Limb (tissue), 2 donors: ENCODE results near the gene AMPD1.
A peak's percentile ranks its signal among the peaks of the same experiment; 100 is the strongest.

ENCODE experiments used
- DNase-seq, 2 donors: peaks; one replicate each; pipeline ENCODE4 v3.0.0-alpha.2; 2016; ENCODE audit errors: extremely low spot score in 2 of 2

The AMPD1 gene

DNA sequence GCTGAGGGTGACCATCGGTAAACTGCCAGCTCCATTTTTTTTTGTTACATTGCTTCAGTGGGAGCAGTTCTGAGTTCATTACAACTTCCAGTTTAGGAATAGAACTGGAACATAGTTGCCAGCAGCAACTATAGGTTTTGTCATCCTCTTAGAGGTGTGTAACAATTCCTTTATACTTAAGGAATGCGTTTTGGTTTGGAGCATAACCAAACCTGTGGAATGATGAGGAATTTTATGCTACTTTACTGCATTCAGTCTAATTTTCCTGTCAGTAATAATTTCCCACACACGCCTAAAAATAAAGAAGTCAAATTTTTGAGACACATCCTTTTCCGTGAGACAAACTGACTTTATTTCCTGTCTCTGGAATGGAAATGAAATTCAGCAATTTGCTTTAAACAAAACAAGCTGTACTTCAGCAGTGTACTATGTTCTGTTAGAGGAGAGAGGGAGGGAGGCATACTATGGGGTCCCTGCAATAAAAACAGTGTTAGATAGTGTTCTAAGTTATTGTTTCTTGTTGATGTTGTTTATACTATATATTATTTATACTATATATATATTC is 4.8 kb upstream of the AMPD1 start:
- no peak for DNase-seq

DNA sequence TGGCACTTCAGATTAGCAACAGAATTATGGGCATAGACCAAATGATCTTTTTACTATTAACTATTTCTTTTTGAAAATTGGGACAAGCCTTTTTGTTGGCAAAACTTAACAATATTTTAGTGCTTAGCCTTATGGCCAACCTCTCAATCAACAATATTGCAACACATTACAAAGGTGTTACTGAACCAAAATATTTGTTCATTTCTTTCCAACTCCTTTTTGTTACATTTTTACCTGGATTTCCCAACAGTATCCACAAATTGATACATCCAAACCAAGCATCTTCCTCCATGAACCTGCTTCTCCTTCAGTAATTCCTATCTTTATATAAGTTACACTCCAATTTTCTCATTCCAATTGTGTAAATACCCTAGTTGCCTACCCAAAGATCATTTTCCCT is 1.5 kb upstream of the AMPD1 start:
- no peak for DNase-seq

- no peak for DNase-seq
Observed at GRCh38 chr1:114694540-114695310, 621 bp downstream of the AMPD1 start.

DNA sequence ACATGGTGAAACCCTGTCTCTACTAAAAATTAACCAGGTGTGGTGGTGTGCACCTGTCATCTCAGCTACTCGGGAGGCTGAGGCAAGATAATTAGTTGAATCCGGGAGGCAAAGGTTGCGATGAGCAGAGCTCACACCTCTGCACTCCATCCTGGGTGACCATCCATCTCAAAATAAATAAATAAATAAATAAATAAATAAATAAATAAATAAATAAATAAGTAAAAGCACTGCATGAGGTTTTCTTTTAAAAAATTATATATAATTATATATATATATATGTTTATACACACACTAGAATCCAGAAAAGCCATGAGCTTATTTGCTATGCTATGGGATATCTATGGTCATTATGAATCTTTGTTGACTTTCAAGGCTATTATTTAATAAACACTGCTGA is 2.4 kb downstream of the AMPD1 start:
- no peak for DNase-seq

- DNase-seq, result no peak
Observed at GRCh38 chr1:114691061-114691460, 4.3 kb downstream of the AMPD1 start.

DNA sequence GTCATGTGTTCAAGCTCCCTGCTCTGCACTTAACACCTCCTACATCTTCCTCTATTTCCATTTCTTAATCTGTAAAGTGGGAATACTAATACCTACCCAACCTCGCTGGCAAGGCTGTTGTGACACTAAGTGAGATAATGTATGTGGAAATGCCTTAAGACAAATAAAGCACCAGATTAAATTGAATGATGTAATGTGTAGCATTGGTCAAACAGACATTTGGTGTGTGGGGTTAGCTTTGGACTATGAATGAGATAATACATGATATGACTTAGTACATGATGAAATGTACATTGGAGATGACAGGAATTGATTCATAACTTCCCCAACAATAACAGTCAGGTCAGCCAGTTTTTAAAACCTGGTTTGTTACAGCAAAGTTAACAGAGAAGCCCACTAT is 5.2 kb downstream of the AMPD1 start:
- no peak for DNase-seq

GRCh38 chr1:114688526-114688925 is 6.8 kb downstream of the AMPD1 start:
- no peak for DNase-seq

DNA sequence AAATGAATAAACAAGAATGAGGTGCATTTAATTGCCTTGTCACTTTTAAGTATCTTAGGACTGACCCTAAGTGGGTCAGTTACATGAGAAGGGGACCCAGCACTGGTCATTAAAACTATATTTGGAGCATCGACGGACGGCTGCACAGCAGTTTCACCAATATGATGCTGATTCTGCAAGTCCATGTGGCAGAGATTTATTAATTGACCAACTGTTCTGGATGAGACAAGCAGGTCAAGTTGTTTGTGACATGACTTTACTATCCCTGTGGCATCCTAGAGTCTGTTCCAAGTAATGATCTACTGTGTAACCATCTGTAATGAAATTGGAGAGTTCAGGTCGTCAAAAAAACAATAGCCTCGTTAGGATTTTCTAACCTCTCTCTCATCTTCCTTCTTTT is 9.5 kb downstream of the AMPD1 start:
- DNase-seq, result no peak

GRCh38 chr1:114677691-114678090 is 17.7 kb downstream of the AMPD1 start:
- DNase-seq, result no peak

DNA sequence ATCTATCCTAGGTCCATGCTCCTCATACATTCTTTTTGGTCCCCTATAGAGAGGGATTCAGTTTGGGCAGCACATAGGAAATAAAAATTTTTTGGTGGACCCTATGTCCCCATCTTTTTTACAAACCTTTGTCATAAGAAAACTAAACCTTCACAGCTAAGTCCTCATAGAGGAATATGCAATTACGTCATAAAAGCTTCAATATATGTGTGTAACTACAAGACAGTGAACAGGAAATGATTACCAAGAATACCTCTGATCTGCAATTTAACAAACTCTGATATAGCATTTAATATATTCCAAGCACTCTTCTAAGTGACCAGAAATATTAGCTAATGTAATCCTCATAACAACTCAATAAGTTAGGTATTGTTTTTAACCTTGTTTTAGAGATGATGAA is 19.2 kb downstream of the AMPD1 start:
- DNase-seq, result no peak

DNA sequence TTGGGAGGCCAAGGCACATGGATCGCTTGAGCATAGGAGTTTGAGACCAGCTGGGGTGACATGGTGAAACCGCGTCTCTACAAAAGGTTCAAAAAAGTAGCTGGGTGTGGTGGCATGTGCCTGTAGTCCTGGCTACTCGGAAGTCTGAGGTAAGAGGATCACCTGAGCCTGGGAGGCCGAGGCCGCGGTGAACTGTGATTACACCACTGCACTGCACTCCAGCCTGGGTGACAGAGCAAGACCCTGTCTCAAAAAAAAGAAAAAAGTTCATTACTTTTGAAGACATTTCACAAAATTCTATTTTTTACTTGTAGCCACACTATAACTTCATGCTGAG is 23.4 kb downstream of the AMPD1 start:
- DNase-seq, result no peak

- peak in 1 of 2 donors; percentile 21 for DNase-seq
Observed at GRCh38 chr1:114671011-114671938, 24.1 kb downstream of the AMPD1 start.

DNA sequence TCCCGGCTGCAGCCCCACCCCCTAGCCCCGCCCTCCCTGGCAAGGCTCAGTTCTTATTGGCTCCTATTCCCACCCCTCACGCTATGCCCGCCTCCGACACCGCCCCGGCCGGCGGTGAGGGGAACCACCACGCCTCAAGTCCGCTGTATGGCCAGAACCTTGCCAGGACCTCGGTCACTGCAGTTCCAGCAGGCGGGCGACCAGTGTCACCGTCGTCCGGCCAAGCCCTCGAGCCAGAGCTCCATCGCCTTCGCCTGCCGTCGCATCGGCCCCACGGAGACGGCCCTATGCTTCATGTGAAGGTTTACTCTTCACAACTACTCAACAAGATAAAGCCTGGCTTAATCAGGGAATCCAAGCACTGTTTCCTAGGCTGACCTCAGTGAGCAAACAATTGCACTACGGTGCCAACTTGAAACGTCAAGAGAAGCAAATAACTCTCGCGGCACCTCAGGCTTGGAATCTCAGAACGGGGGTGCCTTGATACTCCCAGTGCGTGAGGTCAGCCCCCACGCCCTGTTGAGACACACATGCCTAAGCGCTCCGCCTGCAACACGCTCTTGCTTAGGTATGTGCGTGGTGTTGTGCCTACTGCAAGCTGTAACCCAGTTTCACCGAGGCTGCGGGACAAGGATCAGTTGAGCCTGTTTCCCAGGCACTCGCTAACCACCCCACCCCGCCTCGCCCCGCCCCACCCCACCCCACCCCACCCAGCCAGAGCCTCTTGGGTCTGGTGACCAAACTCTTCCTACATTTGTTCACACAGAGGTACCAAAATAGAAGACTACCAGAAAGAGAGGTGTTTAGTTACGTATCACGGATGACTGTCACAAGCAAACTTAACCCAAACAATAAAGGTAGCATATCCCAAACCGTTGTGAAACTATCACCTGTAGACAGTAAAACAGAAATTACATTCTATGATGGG is 25.0 kb downstream of the AMPD1 start:
- peak; percentile 88 to 94 for DNase-seq

DNA sequence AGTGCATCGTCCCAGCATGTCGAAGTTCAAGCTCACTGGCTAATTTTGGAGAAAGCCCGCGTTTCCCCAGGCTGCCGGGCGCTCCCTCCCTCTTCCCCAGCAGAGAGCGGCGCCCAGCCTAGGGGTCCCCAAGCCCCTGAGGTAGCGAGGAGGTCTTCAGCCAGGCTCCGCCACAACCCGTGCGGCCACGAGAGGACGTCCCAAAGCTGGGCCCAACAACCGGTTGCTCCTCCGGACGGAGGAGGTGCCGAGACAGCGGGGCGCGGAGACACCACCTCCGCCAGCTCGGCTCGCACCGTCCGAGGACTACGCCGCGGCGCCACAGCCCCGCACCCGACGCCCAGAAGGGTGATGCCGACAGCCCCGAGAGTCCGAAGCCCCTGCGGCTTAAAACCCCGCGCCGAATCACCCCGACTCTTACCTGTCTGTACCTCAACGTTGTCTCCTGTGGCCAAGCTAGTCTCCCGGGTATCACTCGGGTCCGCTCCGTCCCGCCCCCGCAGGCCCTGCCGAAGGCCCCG is 25.7 kb downstream of the AMPD1 start, which contains the start of gene DENND2C:
DENND2C (minus strand) TSS at position 488 of the 521 bp plus-strand sequence. CDS start 44,065 bp downstream, outside the sequence.
- DNase-seq, result no peak

GRCh38 chr1:114668784-114669561 is 26.4 kb downstream of the AMPD1 start:
- DNase-seq, result no peak

GRCh38 chr1:114668373-114668772 is 27.0 kb downstream of the AMPD1 start:
- DNase-seq, result no peak

- DNase-seq, result no peak
Observed at GRCh38 chr1:114666954-114667353, 28.4 kb downstream of the AMPD1 start.

DNA sequence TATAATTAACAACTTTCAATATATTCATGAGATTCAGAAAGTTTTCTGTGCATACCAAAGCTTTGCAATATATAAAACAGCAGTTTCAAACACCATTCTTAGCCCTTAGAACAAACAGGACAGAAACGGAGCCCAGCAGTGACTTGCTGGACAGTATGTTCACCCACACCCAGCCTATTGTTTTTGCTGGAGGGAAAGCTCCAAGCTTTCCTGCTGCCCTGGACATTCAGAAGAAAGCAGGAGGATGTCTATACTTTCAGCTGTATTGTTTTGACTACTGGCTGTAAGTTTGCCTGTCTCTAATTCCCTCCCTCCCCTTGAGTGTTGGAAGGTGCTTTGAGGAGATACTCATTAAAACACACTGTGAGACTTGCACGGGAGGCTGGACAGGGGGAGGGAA is 35.1 kb downstream of the AMPD1 start:
- DNase-seq, result no peak

GRCh38 chr1:114651893-114652292 is 43.5 kb downstream of the AMPD1 start:
- no peak for DNase-seq

- no peak for DNase-seq
Observed at GRCh38 chr1:114648503-114648902, 46.8 kb downstream of the AMPD1 start.
